ENCODE measurements around the gene SEC24B. TPM values are rescaled to one million over a fixed set of nuclear protein-coding genes. Genes with fewer than 3 reads are reported as not detected.

The SEC24B gene
- total RNA-seq, 1 experiment from 2014 or later, result 29.0 TPM

- Mint-ChIP-seq H3K4me1 (ENCODE audit: low read depth, unreplicated experiment) (no peaks in the 10 kb centered on the region), H3K9me3 (ENCODE audit: unreplicated experiment) (no peaks in the 10 kb centered on the region), H3K36me3 (ENCODE audit: insufficient read depth, unreplicated experiment) (no peaks in the 10 kb centered on the region), H3K4me3 (ENCODE audit: unreplicated experiment) (no peak overlapping the region), H3K27me3 (ENCODE audit: insufficient read depth, unreplicated experiment) (peaks cover 2% of the 10 kb centered on the region), H3K27ac (ENCODE audit: unreplicated experiment) (no peak overlapping the region)
- intact Hi-C loops (cut with micrococcal nuclease; ENCODE audit: unreplicated experiment), result no loop called here
- Histone ChIP-seq H3K9me3 (no peaks in the 10 kb centered on the region), H3K27me3 (replicated peaks; ENCODE audit: control insufficient read depth, insufficient read depth, low read length) (no peaks in the 10 kb centered on the region), H3K4me1 (no peaks in the 10 kb centered on the region), H3K4me3 (ENCODE audit: low read depth, low read length) (no peak overlapping the region), H3K36me3 (ENCODE audit: control insufficient read depth, insufficient read depth, low read length) (no peaks in the 10 kb centered on the region)
- no TSS peak for BruUV-seq (replicated peaks)
- CTCF ChIA-PET, result no interaction called here
- no peak for TF ChIP-seq CTCF (IDR thresholded peaks at IDR 0.05; ENCODE audit: insufficient read depth in 1 of 2, low read depth in 1 of 2, low read length in 1 of 2, severe bottlenecking in 1 of 2, unreplicated experiment in 1 of 2)
- no peak for DNase-seq
- POLR2A ChIA-PET, result no interaction called here
Measured at GRCh38 chr4:109411964-109412363, 21.7 kb upstream of the SEC24B start.

GRCh38 chr4:109412776-109413175 lies 20.8 kb upstream of the SEC24B start:
- Histone ChIP-seq H3K36me3 (ENCODE audit: control insufficient read depth, insufficient read depth, low read length) (no peaks in the 10 kb centered on the region), H3K9me3 (no peaks in the 10 kb centered on the region), H3K4me3 (ENCODE audit: low read depth, low read length) (no peak overlapping the region), H3K4me1 (no peaks in the 10 kb centered on the region), H3K27me3 (replicated peaks; ENCODE audit: control insufficient read depth, insufficient read depth, low read length) (no peaks in the 10 kb centered on the region)
- no peak overlapping the region for H3K27ac Mint-ChIP-seq (ENCODE audit: unreplicated experiment)
- no peaks in the 10 kb centered on the region for H3K9me3 Mint-ChIP-seq (ENCODE audit: unreplicated experiment)
- POLR2A ChIA-PET, result no interaction called here
- TF ChIP-seq CTCF (IDR thresholded peaks at IDR 0.05; ENCODE audit: insufficient read depth in 1 of 2, low read depth in 1 of 2, low read length in 1 of 2, severe bottlenecking in 1 of 2, unreplicated experiment in 1 of 2), result no peak
- no peaks in the 10 kb centered on the region for H3K36me3 Mint-ChIP-seq (ENCODE audit: insufficient read depth, unreplicated experiment)
- peaks cover 2% of the 10 kb centered on the region for H3K27me3 Mint-ChIP-seq (ENCODE audit: insufficient read depth, unreplicated experiment)
- no peak overlapping the region for H3K4me3 Mint-ChIP-seq (ENCODE audit: unreplicated experiment)
- no peak for DNase-seq
- CTCF ChIA-PET, result no interaction called here
- BruUV-seq (replicated peaks), result no TSS peak
- intact Hi-C loops (cut with micrococcal nuclease; ENCODE audit: unreplicated experiment), result no loop called here
- H3K4me1 Mint-ChIP-seq (ENCODE audit: low read depth, unreplicated experiment), result no peaks in the 10 kb centered on the region

DNA sequence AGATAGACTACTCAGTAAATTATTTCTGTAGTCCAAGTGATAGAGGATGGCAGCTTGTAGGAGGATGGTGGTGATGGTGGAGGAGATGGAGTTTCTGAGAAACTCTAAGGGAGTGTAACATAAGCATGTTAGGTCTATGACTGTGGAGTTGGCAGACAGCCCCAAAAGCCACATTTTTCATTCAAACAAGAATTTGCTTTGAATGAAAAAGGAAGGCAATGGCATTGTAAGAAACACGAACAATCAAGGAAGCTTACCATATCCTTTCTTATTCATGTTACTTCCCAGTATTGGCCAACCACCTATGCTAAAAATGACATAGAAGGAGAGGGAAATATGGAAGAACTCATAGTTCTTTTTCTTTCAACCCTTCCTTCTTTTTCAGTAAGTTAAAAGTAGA lies 18.7 kb upstream of the SEC24B start:
- Mint-ChIP-seq H3K27me3 (ENCODE audit: insufficient read depth, unreplicated experiment) (peaks cover 2% of the 10 kb centered on the region), H3K9me3 (ENCODE audit: unreplicated experiment) (no peaks in the 10 kb centered on the region), H3K36me3 (ENCODE audit: insufficient read depth, unreplicated experiment) (no peaks in the 10 kb centered on the region), H3K4me1 (ENCODE audit: low read depth, unreplicated experiment) (no peaks in the 10 kb centered on the region), H3K27ac (ENCODE audit: unreplicated experiment) (no peak overlapping the region), H3K4me3 (ENCODE audit: unreplicated experiment) (no peak overlapping the region)
- peaks cover 6% of the 10 kb centered on the region; the same call in 1 of the 2 replicates for H3K4me1 ChIP-seq
- H3K9me3 ChIP-seq, result no peaks in the 10 kb centered on the region
- H3K27me3 ChIP-seq (replicated peaks; ENCODE audit: control insufficient read depth, insufficient read depth, low read length), result no peaks in the 10 kb centered on the region
- CTCF ChIA-PET, result no interaction called here
- H3K36me3 ChIP-seq (ENCODE audit: control insufficient read depth, insufficient read depth, low read length), result no peaks in the 10 kb centered on the region
- no TSS peak for BruUV-seq (replicated peaks)
- POLR2A ChIA-PET, result no interaction called here
- DNase-seq, result no peak
- intact Hi-C loops (cut with micrococcal nuclease; ENCODE audit: unreplicated experiment), result no loop called here
- H3K4me3 ChIP-seq (ENCODE audit: low read depth, low read length), result no peak overlapping the region
- no peak for TF ChIP-seq CTCF (IDR thresholded peaks at IDR 0.05; ENCODE audit: insufficient read depth in 1 of 2, low read depth in 1 of 2, low read length in 1 of 2, severe bottlenecking in 1 of 2, unreplicated experiment in 1 of 2)
